ENCODE results near the gene ASMTL.

DNA sequence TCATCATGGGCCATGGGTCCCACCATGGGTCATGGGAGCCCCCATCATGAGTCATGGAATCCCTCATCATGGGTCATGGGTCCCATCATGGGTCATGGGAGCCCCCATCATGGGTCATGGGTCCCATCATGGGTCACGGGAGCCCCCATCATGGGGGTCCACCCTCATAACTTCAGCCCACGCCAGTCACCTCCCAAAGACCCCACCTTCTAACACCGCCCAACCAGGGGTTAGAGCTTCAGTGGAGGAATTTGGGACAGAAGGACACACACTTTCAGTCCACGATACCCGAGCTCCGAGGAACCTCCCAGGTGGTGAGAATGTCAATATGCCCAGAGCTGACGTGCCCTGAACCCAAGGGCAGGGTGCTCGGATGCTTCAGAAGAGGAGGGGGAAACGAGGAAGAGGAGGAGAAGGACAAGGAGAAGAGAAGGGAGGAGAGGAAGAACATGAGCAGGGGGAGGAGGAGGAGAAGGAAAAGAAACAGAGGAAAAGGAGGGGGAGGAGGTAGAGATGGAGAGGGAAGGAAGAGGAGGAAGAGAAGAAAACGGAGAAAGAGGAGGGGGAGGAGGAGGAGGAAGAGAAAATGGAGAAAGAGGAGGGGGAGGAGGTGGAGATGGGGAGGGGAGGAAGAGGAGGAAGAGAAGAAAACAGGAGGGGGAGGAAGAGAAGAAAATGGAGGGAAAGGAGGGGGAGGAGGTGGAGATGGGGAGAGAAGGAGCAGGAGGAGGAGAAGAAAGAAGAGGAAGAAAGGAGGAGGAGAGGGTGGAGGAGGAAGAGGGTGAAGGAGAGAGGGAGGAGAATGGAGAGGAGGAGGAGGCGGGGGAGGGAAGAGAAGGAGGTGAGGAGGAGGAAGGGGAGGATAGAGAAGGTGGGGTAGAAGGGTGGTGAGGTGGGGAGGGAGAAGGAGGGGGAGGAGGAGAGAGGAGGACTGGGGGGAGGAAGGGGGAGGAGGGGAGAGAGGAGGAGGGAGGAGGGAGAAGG, 98.4 kb downstream of the ASMTL start:
- no peak for TF ChIP-seq POLR2AphosphoS5 (IDR thresholded peaks at IDR 0.05; ENCODE audit: low read depth)
- TF ChIP-seq, protein P1, sequence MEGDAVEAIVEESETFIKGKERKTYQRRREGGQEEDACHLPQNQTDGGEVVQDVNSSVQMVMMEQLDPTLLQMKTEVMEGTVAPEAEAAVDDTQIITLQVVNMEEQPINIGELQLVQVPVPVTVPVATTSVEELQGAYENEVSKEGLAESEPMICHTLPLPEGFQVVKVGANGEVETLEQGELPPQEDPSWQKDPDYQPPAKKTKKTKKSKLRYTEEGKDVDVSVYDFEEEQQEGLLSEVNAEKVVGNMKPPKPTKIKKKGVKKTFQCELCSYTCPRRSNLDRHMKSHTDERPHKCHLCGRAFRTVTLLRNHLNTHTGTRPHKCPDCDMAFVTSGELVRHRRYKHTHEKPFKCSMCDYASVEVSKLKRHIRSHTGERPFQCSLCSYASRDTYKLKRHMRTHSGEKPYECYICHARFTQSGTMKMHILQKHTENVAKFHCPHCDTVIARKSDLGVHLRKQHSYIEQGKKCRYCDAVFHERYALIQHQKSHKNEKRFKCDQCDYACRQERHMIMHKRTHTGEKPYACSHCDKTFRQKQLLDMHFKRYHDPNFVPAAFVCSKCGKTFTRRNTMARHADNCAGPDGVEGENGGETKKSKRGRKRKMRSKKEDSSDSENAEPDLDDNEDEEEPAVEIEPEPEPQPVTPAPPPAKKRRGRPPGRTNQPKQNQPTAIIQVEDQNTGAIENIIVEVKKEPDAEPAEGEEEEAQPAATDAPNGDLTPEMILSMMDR (conservative IDR thresholded peaks at IDR 0.05; ENCODE audit: low read depth in 2 of 2), result no peak
- TF ChIP-seq, protein P2, sequence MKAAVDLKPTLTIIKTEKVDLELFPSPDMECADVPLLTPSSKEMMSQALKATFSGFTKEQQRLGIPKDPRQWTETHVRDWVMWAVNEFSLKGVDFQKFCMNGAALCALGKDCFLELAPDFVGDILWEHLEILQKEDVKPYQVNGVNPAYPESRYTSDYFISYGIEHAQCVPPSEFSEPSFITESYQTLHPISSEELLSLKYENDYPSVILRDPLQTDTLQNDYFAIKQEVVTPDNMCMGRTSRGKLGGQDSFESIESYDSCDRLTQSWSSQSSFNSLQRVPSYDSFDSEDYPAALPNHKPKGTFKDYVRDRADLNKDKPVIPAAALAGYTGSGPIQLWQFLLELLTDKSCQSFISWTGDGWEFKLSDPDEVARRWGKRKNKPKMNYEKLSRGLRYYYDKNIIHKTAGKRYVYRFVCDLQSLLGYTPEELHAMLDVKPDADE (IDR thresholded peaks at IDR 0.05), result no peak
- TF ChIP-seq EZH2 (IDR thresholded peaks at IDR 0.05; ENCODE audit: low read depth, unreplicated experiment), result no peak
- no peak for TF ChIP-seq EZH2phosphoT487 (IDR thresholded peaks at IDR 0.05; ENCODE audit: unreplicated experiment)
- TF ChIP-seq, protein P3, sequence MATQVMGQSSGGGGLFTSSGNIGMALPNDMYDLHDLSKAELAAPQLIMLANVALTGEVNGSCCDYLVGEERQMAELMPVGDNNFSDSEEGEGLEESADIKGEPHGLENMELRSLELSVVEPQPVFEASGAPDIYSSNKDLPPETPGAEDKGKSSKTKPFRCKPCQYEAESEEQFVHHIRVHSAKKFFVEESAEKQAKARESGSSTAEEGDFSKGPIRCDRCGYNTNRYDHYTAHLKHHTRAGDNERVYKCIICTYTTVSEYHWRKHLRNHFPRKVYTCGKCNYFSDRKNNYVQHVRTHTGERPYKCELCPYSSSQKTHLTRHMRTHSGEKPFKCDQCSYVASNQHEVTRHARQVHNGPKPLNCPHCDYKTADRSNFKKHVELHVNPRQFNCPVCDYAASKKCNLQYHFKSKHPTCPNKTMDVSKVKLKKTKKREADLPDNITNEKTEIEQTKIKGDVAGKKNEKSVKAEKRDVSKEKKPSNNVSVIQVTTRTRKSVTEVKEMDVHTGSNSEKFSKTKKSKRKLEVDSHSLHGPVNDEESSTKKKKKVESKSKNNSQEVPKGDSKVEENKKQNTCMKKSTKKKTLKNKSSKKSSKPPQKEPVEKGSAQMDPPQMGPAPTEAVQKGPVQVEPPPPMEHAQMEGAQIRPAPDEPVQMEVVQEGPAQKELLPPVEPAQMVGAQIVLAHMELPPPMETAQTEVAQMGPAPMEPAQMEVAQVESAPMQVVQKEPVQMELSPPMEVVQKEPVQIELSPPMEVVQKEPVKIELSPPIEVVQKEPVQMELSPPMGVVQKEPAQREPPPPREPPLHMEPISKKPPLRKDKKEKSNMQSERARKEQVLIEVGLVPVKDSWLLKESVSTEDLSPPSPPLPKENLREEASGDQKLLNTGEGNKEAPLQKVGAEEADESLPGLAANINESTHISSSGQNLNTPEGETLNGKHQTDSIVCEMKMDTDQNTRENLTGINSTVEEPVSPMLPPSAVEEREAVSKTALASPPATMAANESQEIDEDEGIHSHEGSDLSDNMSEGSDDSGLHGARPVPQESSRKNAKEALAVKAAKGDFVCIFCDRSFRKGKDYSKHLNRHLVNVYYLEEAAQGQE (IDR thresholded peaks at IDR 0.05; ENCODE audit: unreplicated experiment), result no peak
- TF ChIP-seq, protein P4, sequence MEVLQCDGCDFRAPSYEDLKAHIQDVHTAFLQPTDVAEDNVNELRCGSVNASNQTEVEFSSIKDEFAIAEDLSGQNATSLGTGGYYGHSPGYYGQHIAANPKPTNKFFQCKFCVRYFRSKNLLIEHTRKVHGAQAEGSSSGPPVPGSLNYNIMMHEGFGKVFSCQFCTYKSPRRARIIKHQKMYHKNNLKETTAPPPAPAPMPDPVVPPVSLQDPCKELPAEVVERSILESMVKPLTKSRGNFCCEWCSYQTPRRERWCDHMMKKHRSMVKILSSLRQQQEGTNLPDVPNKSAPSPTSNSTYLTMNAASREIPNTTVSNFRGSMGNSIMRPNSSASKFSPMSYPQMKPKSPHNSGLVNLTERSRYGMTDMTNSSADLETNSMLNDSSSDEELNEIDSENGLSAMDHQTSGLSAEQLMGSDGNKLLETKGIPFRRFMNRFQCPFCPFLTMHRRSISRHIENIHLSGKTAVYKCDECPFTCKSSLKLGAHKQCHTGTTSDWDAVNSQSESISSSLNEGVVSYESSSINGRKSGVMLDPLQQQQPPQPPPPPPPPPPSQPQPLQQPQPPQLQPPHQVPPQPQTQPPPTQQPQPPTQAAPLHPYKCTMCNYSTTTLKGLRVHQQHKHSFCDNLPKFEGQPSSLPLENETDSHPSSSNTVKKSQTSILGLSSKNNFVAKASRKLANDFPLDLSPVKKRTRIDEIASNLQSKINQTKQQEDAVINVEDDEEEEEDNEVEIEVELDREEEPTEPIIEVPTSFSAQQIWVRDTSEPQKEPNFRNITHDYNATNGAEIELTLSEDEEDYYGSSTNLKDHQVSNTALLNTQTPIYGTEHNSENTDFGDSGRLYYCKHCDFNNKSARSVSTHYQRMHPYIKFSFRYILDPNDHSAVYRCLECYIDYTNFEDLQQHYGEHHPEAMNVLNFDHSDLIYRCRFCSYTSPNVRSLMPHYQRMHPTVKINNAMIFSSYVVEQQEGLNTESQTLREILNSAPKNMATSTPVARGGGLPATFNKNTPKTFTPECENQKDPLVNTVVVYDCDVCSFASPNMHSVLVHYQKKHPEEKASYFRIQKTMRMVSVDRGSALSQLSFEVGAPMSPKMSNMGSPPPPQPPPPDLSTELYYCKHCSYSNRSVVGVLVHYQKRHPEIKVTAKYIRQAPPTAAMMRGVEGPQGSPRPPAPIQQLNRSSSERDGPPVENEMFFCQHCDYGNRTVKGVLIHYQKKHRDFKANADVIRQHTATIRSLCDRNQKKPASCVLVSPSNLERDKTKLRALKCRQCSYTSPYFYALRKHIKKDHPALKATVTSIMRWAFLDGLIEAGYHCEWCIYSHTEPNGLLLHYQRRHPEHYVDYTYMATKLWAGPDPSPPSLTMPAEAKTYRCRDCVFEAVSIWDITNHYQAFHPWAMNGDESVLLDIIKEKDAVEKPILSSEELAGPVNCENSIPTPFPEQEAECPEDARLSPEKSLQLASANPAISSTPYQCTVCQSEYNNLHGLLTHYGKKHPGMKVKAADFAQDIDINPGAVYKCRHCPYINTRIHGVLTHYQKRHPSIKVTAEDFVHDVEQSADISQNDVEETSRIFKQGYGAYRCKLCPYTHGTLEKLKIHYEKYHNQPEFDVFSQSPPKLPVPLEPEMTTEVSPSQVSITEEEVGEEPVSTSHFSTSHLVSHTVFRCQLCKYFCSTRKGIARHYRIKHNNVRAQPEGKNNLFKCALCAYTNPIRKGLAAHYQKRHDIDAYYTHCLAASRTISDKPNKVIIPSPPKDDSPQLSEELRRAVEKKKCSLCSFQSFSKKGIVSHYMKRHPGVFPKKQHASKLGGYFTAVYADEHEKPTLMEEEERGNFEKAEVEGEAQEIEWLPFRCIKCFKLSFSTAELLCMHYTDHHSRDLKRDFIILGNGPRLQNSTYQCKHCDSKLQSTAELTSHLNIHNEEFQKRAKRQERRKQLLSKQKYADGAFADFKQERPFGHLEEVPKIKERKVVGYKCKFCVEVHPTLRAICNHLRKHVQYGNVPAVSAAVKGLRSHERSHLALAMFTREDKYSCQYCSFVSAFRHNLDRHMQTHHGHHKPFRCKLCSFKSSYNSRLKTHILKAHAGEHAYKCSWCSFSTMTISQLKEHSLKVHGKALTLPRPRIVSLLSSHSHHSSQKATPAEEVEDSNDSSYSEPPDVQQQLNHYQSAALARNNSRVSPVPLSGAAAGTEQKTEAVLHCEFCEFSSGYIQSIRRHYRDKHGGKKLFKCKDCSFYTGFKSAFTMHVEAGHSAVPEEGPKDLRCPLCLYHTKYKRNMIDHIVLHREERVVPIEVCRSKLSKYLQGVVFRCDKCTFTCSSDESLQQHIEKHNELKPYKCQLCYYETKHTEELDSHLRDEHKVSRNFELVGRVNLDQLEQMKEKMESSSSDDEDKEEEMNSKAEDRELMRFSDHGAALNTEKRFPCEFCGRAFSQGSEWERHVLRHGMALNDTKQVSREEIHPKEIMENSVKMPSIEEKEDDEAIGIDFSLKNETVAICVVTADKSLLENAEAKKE (CRISPR knock-in tag; IDR thresholded peaks at IDR 0.05), result no peak
- no peak for TF ChIP-seq ZNF114 (CRISPR knock-in tag; IDR thresholded peaks at IDR 0.05)
- TF ChIP-seq ZNF331 (CRISPR knock-in tag; IDR thresholded peaks at IDR 0.05; ENCODE audit: low read depth), result no peak
- no peak for TF ChIP-seq CREB1 (CRISPR knock-in tag; IDR thresholded peaks at IDR 0.05; ENCODE audit: low read depth)
- TF ChIP-seq JUNB (IDR thresholded peaks at IDR 0.05; ENCODE audit: unreplicated experiment), result no peak

Data from GM23338 (cell line).